AG04450 (cell line): ENCODE measurements around the gene CDC42EP3. TPM values are rescaled to one million over a fixed set of nuclear protein-coding genes. Genes with fewer than 3 reads are reported as not detected.

Source experiments
- CTCF ChIA-PET: fragments of 300-600, 350-600 bp; formaldehyde crosslinking; extraction: SDS; loops from one replicate; lab custom pipeline; 2022; ENCODE audit warnings: antibody characterized with exemption, inconsistent platforms; lab: Charles Lee
- POLR2A ChIA-PET: fragments of 350-600 bp; formaldehyde crosslinking; extraction: SDS; loops from one replicate; lab custom pipeline; 2021; ENCODE audit warnings: antibody characterized with exemption, inconsistent platforms; lab: Yijun Ruan, JAX
- DNase-seq: peaks from one replicate; pipeline ENCODE4 v3.0.0-alpha.2; 2011; ENCODE audit warnings: low read depth, low spot score
- H3K27ac ChIP-seq: one replicate; pipeline ENCODE4 v1.5.1; 2012; ENCODE audit warnings: low read depth, low read length, control low read depth
- H3K27me3 ChIP-seq: one replicate; pipeline ENCODE4 v1.6.0; 2012; ENCODE audit warnings: low read length; ENCODE audit not compliant: control insufficient read depth, insufficient read depth
- H3K4me3 ChIP-seq: 2 replicates; pipeline ENCODE4 v1.5.1; 2011; ENCODE audit warnings: mild to moderate bottlenecking, low read depth, low read length, control low read depth
- H3K9me3 ChIP-seq: 2 replicates; pipeline ENCODE4 v1.5.1; 2012; ENCODE audit warnings: low read length; ENCODE audit not compliant: control insufficient read depth, insufficient read depth
- polyA plus RNA-seq: library from polyadenylated mRNA; depleted of rRNA; stranded (reverse); fragments of >200 nt; gene quantifications from 2 replicates; pipeline ENCODE4 v1.2.3, GENCODE V29; 2011
- TF ChIP-seq, protein P1 (sequence below): IDR thresholded peaks from 2 replicates; pipeline ENCODE4 v1.5.1; 2011; ENCODE audit warnings: low read depth, low read length, control low read depth, inconsistent platforms

CDC42EP3 gene
- polyA plus RNA-seq, 1 experiment, result 245 TPM

- POLR2A ChIA-PET, result interaction anchor here (1.0 to 2.5 kb wide), 7 partner anchors 19 to 162 kb away, joined by 3 to 10 read pairs (median 5); no protein-coding TSS in a partner anchor
- no peak for DNase-seq
- TF ChIP-seq, protein P1, sequence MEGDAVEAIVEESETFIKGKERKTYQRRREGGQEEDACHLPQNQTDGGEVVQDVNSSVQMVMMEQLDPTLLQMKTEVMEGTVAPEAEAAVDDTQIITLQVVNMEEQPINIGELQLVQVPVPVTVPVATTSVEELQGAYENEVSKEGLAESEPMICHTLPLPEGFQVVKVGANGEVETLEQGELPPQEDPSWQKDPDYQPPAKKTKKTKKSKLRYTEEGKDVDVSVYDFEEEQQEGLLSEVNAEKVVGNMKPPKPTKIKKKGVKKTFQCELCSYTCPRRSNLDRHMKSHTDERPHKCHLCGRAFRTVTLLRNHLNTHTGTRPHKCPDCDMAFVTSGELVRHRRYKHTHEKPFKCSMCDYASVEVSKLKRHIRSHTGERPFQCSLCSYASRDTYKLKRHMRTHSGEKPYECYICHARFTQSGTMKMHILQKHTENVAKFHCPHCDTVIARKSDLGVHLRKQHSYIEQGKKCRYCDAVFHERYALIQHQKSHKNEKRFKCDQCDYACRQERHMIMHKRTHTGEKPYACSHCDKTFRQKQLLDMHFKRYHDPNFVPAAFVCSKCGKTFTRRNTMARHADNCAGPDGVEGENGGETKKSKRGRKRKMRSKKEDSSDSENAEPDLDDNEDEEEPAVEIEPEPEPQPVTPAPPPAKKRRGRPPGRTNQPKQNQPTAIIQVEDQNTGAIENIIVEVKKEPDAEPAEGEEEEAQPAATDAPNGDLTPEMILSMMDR, result no peak
Measured at GRCh38 chr2:37670378-37671008, 949 bp downstream of the CDC42EP3 start.

DNA sequence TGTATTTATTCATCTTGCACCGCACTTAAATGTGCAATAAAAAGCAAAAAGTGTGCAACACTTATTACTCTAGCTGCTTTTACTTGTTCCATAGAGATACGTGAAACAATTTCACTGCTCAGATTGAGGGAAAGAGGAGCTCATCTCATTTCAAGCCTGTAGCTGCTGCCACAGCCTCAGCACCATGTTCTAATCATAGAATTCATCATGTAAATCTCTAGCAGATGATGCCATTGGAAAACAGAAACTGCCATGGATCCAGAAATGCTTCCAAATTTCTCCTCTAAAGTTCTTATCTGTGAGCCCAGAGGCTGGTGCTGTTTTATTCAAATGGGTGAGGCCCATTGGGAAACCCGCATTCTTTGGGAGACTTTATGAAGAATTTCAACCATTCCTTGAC lies 2.0 kb downstream of the CDC42EP3 start:
- Histone ChIP-seq H3K4me3 (peak overlapping the region; percentile 90), H3K27ac (no peak overlapping the region), H3K9me3 (peaks cover 3% of the 10 kb centered on the region; the same call in 1 of the 2 replicates), H3K27me3 (no peaks in the 10 kb centered on the region)
- DNase-seq, result no peak
- TF ChIP-seq, protein P1, result no peak
- POLR2A ChIA-PET, result interaction anchor here (1.0 to 2.5 kb wide), 4 partner anchors 42 to 163 kb away, joined by 3 to 10 read pairs (median 6); no protein-coding TSS in a partner anchor
- CTCF ChIA-PET, result interaction anchor here (0.9 to 2.4 kb wide), 7 partner anchors 162 to 274 kb away, joined by 3 to 22 read pairs (median 5); no protein-coding TSS in a partner anchor

More at GRCh38 chr2:37670378-37671008, 949 bp downstream of the CDC42EP3 start:
- peaks cover 3% of the 10 kb centered on the region; the same call in 1 of the 2 replicates for H3K9me3 ChIP-seq
- CTCF ChIA-PET, result interaction anchor here (1.2 to 2.4 kb wide), 6 partner anchors 161 to 275 kb away, joined by 3 to 22 read pairs (median 8); no protein-coding TSS in a partner anchor
- peak overlapping the region; percentile 57 for H3K27ac ChIP-seq
- H3K27me3 ChIP-seq, result no peaks in the 10 kb centered on the region
- peak overlapping the region; percentile 90 for H3K4me3 ChIP-seq

DNA sequence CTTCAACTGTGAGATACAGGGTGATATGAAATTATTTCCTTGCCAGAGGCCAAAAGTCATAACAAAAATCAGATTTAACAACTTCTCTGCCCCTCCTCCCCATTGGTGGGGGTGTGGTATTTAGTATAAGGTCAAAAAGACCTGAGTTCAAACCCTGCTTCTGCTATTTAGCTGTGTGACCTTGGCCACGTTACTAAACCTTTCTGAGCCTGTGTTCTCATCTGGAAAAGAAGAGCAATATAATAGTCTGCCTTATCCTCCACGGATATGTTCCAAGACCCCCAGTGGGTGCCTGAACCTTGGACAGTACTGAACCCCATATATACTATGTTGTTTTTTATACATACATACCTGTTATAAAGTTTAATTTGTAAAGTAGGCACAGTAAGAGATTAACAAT lies 3.7 kb downstream of the CDC42EP3 start:
- POLR2A ChIA-PET, result interaction anchor here (1.0 to 1.8 kb wide), 2 partner anchors 44 to 108 kb away, joined by 3 to 5 read pairs; no protein-coding TSS in a partner anchor
- CTCF ChIA-PET, result interaction anchor here (1.2 kb wide), 1 partner anchor 210 kb away, joined by 3 read pairs; no protein-coding TSS in a partner anchor
- Histone ChIP-seq H3K9me3 (peaks cover 3% of the 10 kb centered on the region; the same call in 1 of the 2 replicates), H3K27me3 (no peaks in the 10 kb centered on the region), H3K4me3 (peak overlapping the region; percentile 90), H3K27ac (no peak overlapping the region)
- TF ChIP-seq, protein P1, result no peak
- DNase-seq, result no peak

DNA sequence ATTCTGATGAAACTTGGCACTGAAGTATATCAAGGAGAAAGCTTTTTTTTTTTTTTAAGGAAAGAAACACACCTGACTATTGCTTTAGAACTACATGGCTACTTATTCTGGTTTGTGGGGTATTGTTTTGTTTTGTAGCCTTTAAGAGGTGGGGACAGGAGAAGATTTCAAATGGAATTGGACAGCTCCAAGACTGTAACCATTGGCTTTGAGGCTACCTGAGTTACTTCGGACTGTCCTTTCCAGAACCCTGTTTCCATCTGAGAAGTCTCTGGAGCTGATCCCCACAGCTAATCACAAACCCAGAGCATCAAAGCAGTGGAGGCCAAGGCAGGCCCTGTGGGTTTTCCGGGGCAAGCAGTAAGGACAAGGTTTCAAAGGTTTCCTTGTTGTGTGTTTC lies 4.7 kb downstream of the CDC42EP3 start:
- CTCF ChIA-PET, result interaction anchor here (0.7 to 2.4 kb wide), 3 partner anchors 166 to 271 kb away, joined by 3 to 12 read pairs (median 3); no protein-coding TSS in a partner anchor
- Histone ChIP-seq H3K27me3 (no peaks in the 10 kb centered on the region), H3K4me3 (peak overlapping the region; percentile 90), H3K27ac (no peak overlapping the region), H3K9me3 (peaks cover 3% of the 10 kb centered on the region; the same call in 1 of the 2 replicates)
- TF ChIP-seq, protein P1, result no peak
- no peak for DNase-seq
- POLR2A ChIA-PET, result interaction anchor here (1.0 to 1.8 kb wide), 2 partner anchors 45 to 109 kb away, joined by 3 to 5 read pairs; no protein-coding TSS in a partner anchor
